Measurements from ENCODE around the gene ABLIM2. TPM values are rescaled to one million over a fixed set of nuclear protein-coding genes. Genes with fewer than 3 reads are reported as not detected.

ABLIM2 gene
- total RNA-seq, 1 donor from 2014 or later, result 7.5 TPM

DNA sequence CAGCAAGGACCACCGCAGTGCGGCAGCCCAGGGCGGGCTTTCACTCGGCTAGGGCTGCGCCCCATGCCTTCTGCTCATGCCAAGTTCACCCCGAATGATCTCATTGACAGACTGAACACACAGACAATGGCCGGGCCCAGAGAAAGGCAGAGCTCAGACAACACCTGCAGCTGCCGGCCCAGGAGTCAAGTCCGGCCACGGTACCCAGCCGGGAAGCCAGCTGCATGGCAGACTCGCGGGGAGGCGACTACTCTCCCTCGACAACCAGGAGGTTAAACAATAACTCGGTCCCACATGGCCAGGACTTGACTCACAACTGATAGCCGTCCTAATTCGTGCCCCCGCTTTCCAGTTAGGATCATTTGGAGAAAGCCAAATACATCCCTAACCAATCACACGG, 50.4 kb downstream of the ABLIM2 start:
- TF ChIP-seq, protein P1, sequence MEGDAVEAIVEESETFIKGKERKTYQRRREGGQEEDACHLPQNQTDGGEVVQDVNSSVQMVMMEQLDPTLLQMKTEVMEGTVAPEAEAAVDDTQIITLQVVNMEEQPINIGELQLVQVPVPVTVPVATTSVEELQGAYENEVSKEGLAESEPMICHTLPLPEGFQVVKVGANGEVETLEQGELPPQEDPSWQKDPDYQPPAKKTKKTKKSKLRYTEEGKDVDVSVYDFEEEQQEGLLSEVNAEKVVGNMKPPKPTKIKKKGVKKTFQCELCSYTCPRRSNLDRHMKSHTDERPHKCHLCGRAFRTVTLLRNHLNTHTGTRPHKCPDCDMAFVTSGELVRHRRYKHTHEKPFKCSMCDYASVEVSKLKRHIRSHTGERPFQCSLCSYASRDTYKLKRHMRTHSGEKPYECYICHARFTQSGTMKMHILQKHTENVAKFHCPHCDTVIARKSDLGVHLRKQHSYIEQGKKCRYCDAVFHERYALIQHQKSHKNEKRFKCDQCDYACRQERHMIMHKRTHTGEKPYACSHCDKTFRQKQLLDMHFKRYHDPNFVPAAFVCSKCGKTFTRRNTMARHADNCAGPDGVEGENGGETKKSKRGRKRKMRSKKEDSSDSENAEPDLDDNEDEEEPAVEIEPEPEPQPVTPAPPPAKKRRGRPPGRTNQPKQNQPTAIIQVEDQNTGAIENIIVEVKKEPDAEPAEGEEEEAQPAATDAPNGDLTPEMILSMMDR (IDR thresholded peaks at IDR 0.05; ENCODE audit: partially characterized antibody, unreplicated experiment), result no peak
- H3K4me1 Mint-ChIP-seq (ENCODE audit: low read depth, unreplicated experiment), result peaks cover 9% of the 10 kb centered on the region
- no peak for DNase-seq
- H3K27ac Mint-ChIP-seq (ENCODE audit: unreplicated experiment), result no peak overlapping the region
- peaks cover 6% of the 10 kb centered on the region for H3K27me3 Mint-ChIP-seq (ENCODE audit: unreplicated experiment)
- H3K36me3 Mint-ChIP-seq (ENCODE audit: unreplicated experiment), result no peaks in the 10 kb centered on the region
- H3K4me3 Mint-ChIP-seq (ENCODE audit: unreplicated experiment), result no peak overlapping the region
- peaks cover 5% of the 10 kb centered on the region for H3K9me3 Mint-ChIP-seq (ENCODE audit: unreplicated experiment)

DNA sequence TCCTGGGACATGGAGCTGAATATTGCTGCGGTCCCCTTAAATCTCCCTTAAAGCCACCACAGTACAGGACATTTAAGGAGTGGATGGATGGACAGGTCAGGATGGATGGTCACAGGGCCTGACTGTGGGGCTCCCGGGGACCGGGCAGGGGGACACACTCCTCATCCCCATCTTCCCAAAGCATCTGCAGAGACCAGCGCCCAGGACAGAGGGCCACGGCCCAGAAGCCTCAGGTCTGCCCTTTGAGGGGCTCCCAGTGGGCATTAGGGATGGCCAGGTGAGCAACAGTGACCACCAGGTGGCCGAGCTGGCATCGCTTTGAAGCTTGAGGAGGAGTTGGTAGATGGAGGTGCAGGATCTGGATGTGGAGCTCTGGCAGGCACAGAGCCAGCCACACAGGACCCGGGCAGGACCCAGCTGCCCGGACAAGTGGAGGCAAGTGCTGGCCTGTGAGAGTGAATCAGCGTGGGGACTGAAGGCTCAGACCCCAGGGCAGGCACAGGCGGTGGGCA, 51.4 kb downstream of the ABLIM2 start:
- H3K4me1 Mint-ChIP-seq (ENCODE audit: low read depth, unreplicated experiment), result peaks cover 7% of the 10 kb centered on the region
- TF ChIP-seq, protein P1 (IDR thresholded peaks at IDR 0.05; ENCODE audit: partially characterized antibody, unreplicated experiment), result no peak
- no peak overlapping the region for H3K4me3 Mint-ChIP-seq (ENCODE audit: unreplicated experiment)

GRCh38 chr4:8106451-8107025, 52.1 kb downstream of the ABLIM2 start:
- no peak for DNase-seq
- H3K4me1 Mint-ChIP-seq (ENCODE audit: low read depth, unreplicated experiment), result peaks cover 9% of the 10 kb centered on the region
- peaks cover 4% of the 10 kb centered on the region for H3K9me3 Mint-ChIP-seq (ENCODE audit: unreplicated experiment)
- H3K4me3 Mint-ChIP-seq (ENCODE audit: unreplicated experiment), result no peak overlapping the region
- no peak overlapping the region for H3K27ac Mint-ChIP-seq (ENCODE audit: unreplicated experiment)
- TF ChIP-seq, protein P1 (IDR thresholded peaks at IDR 0.05; ENCODE audit: partially characterized antibody, unreplicated experiment), result no peak
- H3K27me3 Mint-ChIP-seq (ENCODE audit: unreplicated experiment), result peaks cover 6% of the 10 kb centered on the region
- no peaks in the 10 kb centered on the region for H3K36me3 Mint-ChIP-seq (ENCODE audit: unreplicated experiment)

More for the DNA sequence above, 51.4 kb downstream of the ABLIM2 start:
- Mint-ChIP-seq H3K27ac (ENCODE audit: unreplicated experiment) (no peak overlapping the region), H3K36me3 (ENCODE audit: unreplicated experiment) (no peaks in the 10 kb centered on the region), H3K27me3 (ENCODE audit: unreplicated experiment) (peaks cover 6% of the 10 kb centered on the region), H3K9me3 (ENCODE audit: unreplicated experiment) (peaks cover under 1% of the 10 kb centered on the region)
- no peak for DNase-seq

- H3K9me3 Mint-ChIP-seq (ENCODE audit: unreplicated experiment), result peaks cover 6% of the 10 kb centered on the region
- H3K27ac Mint-ChIP-seq (ENCODE audit: unreplicated experiment), result no peak overlapping the region
- no peak for DNase-seq
- TF ChIP-seq, protein P1 (IDR thresholded peaks at IDR 0.05; ENCODE audit: partially characterized antibody, unreplicated experiment), result no peak
- H3K36me3 Mint-ChIP-seq (ENCODE audit: unreplicated experiment), result no peaks in the 10 kb centered on the region
- H3K4me3 Mint-ChIP-seq (ENCODE audit: unreplicated experiment), result no peak overlapping the region
- peaks cover 10% of the 10 kb centered on the region for H3K27me3 Mint-ChIP-seq (ENCODE audit: unreplicated experiment)
- peaks cover 14% of the 10 kb centered on the region for H3K4me1 Mint-ChIP-seq (ENCODE audit: low read depth, unreplicated experiment)
These were observed 53.1 kb downstream of the ABLIM2 start for GRCh38 chr4:8105306-8106100.
